BE2C (cell line): Measurements from ENCODE around the gene MRS2.

ENCODE experiments used
- DNase-seq: peaks from one replicate; pipeline ENCODE4 v3.0.0-alpha.2; 2020
- H3K27me3 ChIP-seq: fragments of 250-450 bp; sonication (Bioruptor Pico); 2 replicates; pipeline ENCODE4 v1.5.1; 2020; ENCODE audit warnings: mild to moderate bottlenecking
- H3K36me3 ChIP-seq: fragments of 250-450 bp; sonication (Bioruptor Pico); 2 replicates; pipeline ENCODE4 v1.5.1; 2020; ENCODE audit warnings: mild to moderate bottlenecking
- H3K4me1 ChIP-seq: fragments of 250-450 bp; sonication (Bioruptor Pico); 2 replicates; pipeline ENCODE4 v1.5.1; 2020
- H3K4me3 ChIP-seq: 2 replicates; pipeline ENCODE4 v1.5.1; 2011; ENCODE audit warnings: low read depth, low read length
- H3K9me3 ChIP-seq: fragments of 250-450 bp; sonication (Bioruptor Pico); 2 replicates; pipeline ENCODE4 v1.5.1; 2020
- CTCF ChIP-seq: IDR thresholded peaks from 2 replicates; pipeline ENCODE4 v1.5.1; 2012; ENCODE audit warnings: mild to moderate bottlenecking, low read depth, low read length

MRS2 gene

GRCh38 chr6:24387818-24388217 is 14.9 kb upstream of the MRS2 start:
- Histone ChIP-seq H3K4me3 (no peak overlapping the region), H3K9me3 (no peaks in the 10 kb centered on the region), H3K27me3 (no peaks in the 10 kb centered on the region), H3K36me3 (no peaks in the 10 kb centered on the region), H3K4me1 (no peaks in the 10 kb centered on the region)
- TF ChIP-seq CTCF: no peak
- DNase-seq: no peak

GRCh38 chr6:24391208-24391607 is 11.5 kb upstream of the MRS2 start:
- DNase-seq: no peak
- no peaks in the 10 kb centered on the region for H3K27me3 ChIP-seq
- TF ChIP-seq CTCF: no peak

GRCh38 chr6:24391756-24392405 is 10.9 kb upstream of the MRS2 start:
- no peak for TF ChIP-seq CTCF
- Histone ChIP-seq H3K4me1 (peaks cover 15% of the 10 kb centered on the region), H3K36me3 (no peaks in the 10 kb centered on the region), H3K9me3 (peaks cover 3% of the 10 kb centered on the region), H3K4me3 (no peak overlapping the region), H3K27me3 (no peaks in the 10 kb centered on the region)
- no peak for DNase-seq

More at GRCh38 chr6:24391208-24391607, 11.5 kb upstream of the MRS2 start:
- Histone ChIP-seq H3K4me1 (peaks cover 15% of the 10 kb centered on the region), H3K9me3 (no peaks in the 10 kb centered on the region; the same call in 1 of the 2 replicates), H3K36me3 (no peaks in the 10 kb centered on the region), H3K4me3 (no peak overlapping the region)

- no peak for DNase-seq
These were observed 8.5 kb upstream of the MRS2 start for GRCh38 chr6:24394061-24394779.

GRCh38 chr6:24394780-24395437 is 7.8 kb upstream of the MRS2 start:
- no peak for TF ChIP-seq CTCF
- Histone ChIP-seq H3K4me1 (peaks cover 15% of the 10 kb centered on the region), H3K27me3 (no peaks in the 10 kb centered on the region), H3K36me3 (no peaks in the 10 kb centered on the region), H3K4me3 (no peak overlapping the region), H3K9me3 (peaks cover 6% of the 10 kb centered on the region)
- no peak for DNase-seq

More at GRCh38 chr6:24394061-24394779, 8.5 kb upstream of the MRS2 start:
- peaks cover 15% of the 10 kb centered on the region for H3K4me1 ChIP-seq
- peaks cover 6% of the 10 kb centered on the region for H3K9me3 ChIP-seq
- no peak overlapping the region for H3K4me3 ChIP-seq
- no peaks in the 10 kb centered on the region for H3K27me3 ChIP-seq
- TF ChIP-seq CTCF: no peak
- H3K36me3 ChIP-seq: no peaks in the 10 kb centered on the region
